ENCODE measurements around the gene REG3G.
"Not testable (repeated sequence)": the region's sequence is repeated elsewhere in the genome, so short reads cannot be mapped to it uniquely, and the experiment has no call there.

REG3G gene

DNA sequence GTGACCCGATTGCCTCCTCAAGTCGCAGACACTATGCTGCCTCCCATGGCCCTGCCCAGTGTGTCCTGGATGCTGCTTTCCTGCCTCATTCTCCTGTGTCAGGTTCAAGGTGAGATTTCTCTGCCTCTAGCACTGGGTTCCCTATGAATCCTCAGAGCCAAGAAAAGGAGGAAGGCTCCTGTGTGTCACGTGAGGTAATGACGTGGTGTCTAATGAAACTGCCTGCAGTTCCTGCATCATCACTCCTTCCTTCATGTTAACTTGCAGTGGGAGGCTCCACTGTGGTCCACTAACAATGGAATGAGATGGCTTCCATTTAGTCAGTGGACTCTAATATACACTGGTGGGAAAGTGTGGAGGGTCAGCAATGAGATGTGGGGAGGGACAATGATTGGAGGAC lies 559 bp downstream of the REG3G start:
- ATAC-seq: no peak

DNA sequence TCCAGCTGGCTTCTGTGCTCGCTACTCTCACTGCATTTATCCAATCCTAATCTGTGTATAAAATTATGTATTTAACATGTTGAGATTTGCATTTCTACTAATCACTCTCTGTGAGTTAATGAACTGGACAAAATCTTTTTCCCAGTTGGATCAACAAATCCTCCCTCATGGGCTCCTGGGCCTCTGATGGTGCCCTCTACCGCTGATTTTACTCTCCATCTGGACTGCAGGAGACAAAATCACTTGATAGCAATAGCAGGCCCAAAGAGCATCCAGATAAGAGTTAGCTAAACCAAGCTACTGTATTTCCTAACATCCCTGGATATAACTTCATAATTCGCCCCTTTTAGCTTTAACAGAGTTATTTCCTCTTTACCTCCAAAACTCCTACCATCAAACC lies 14.4 kb downstream of the REG3G start:
- no peak for ATAC-seq

DNA sequence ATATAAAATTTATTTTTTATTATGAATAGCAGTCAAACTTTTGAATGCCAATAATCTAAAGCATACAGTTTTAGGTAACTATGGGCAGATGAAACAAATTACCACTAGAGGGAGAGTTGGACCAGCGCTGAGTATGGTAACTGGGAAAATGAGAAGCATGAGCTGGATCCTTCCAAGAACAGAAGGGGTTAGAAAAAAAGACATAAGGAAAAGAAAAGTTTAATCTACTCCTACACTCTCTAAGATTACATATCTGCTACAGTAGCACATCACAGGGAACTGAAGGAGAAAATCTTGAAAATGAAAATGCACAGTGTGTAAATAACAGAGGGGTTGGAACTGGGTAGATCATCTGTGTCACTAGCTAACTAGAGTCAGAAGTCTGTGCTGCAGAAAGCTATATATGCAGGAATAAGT lies 15.5 kb downstream of the REG3G start:
- no peak for ATAC-seq

DNA sequence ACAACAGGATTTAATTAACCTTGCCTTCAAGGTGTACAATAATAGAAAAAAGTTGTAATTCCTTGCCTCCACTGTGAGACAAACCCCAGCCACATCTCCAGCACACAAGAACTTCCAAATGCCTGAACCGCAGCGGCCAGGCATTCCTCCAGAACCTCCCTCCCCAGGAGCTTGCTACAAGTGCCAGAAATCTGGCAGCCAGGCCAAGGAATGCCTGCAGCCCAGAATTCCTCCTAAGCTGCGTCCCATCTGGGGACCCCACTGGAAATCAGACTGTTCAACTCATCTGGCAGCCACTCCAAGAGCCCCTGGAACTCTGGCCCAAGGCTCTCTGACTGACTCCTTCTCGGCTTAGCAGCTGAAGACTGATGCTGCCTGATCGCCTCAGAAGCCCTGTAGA lies 28.0 kb downstream of the REG3G start:
- ATAC-seq: not testable (repeated sequence)

DNA sequence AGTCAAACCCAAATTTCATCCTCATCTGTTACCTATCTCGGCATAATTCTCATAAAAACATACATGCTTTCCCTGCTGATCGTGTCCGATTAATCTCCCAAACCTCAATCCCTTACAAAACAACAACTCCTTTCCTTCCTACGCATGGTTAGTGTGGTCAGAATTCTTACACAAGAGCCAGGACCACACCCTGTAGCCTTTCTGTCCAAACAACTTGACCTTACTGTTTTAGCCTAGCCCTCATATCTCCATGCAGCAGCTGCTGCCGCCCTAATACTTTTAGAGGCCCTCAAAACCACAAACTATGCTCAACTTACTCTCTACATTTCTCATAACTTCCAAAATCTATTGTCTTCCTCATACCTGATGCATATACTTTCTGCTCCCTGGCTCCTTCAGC lies 29.3 kb downstream of the REG3G start:
- not testable (repeated sequence) for ATAC-seq

DNA sequence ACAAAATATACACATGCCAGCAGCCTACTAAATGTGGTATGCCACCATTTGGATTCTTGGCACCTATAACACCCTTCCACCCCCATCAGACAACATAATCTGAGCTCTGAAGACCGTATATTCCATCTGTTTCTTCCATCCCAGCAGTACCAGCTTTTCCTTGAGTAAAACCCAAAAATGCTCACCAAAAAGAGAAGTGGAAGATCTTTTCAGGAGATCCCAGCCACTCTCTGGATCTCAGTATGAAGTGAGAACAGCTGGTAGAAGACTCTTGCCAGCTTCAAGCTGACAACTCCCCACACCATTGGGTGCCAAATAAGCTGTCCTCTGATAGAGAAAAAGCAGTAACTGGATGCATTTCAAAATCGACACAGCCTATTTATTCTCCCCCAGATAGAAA lies 39.7 kb downstream of the REG3G start:
- ATAC-seq: no peak

DNA sequence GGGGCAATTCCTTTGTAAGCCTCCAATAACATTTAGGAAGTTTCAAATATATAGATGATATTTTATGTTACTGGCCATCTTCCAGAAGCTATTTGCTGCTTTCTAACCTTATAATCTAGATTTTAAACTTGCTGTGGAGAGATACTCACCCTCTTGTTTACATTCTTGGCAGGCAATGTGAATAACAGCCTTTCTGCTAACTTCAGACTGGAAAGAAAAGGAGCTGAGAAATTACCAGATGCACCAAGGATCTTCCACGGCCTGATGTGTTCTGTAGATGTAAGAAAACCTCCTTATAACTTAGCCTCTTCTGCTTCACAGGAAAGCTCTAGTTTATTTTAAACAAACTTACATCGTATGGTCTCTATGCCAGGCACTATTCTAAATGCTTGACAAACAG lies 45.6 kb downstream of the REG3G start:
- ATAC-seq: no peak
